Measurements from ENCODE around the gene CD24.

DNA sequence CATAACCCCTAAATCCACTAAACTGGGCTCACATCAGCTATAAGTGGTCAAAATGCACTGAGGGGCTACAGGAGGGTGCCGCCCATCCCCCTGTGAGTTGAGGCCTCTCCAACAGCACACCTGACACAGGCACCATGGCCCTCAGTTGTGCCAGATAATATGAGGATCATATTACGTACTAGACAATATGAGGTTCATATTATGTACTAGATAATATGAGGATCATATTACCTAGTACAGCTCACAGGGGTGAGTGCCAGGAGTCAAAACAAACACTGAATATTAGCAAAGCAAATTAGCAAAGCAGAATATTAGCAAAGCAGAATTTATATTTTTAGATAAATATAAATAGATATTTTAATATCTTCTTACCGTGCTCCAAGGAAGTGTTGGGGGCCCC, 35.3 kb downstream of the CD24 start:
- TF ChIP-seq CTCF (IDR thresholded peaks at IDR 0.05) (no peak), POLR2A (IDR thresholded peaks at IDR 0.05) (no peak)

Data from uterus (tissue), 2 donors.